Measurements from ENCODE around the gene CEP70. TPM values are rescaled to one million over a fixed set of nuclear protein-coding genes. Genes with fewer than 3 reads are reported as not detected.

CEP70 gene
- polyA plus RNA-seq, 3 donors, result 0.11 TPM; not detected in 2

GRCh38 chr3:138638641-138639040 is 44.6 kb upstream of the CEP70 start:
- no peak for TF ChIP-seq CTCF (IDR thresholded peaks at IDR 0.05)
- H4K20me1 ChIP-seq (ENCODE audit: insufficient read depth, low read length), result no peaks in the 10 kb centered on the region
- intact Hi-C loops (cut with micrococcal nuclease), result no loop called here
- peaks cover 0 to 2% (median 0%) of the 10 kb centered on the region in 3 donors for H3K27me3 Mint-ChIP-seq (ENCODE audit: low read depth in 3 of 3)
- H3K9ac ChIP-seq (ENCODE audit: insufficient read depth, low read length, poor library complexity, severe bottlenecking), result no peak overlapping the region
- H3K4me2 ChIP-seq (replicated peaks; ENCODE audit: extremely low read depth, low read length, poor library complexity, severe bottlenecking), result no peak overlapping the region
- H3K27me3 ChIP-seq (ENCODE audit: control insufficient read depth in 2 of 2, insufficient read depth in 2 of 2, low read length in 2 of 2), result no peaks in the 10 kb centered on the region
- no peak overlapping the region for H2AFZ ChIP-seq (ENCODE audit: insufficient read depth, low read depth, low read length, poor library complexity, severe bottlenecking)
- H3K4me3 Mint-ChIP-seq, result no peak overlapping the region
- H3K4me1 ChIP-seq (ENCODE audit: control insufficient read depth in 1 of 2, insufficient read depth in 2 of 2, low read length in 2 of 2), result no peaks in the 10 kb centered on the region
- H3K79me2 ChIP-seq (ENCODE audit: insufficient read depth, low read length), result no peaks in the 10 kb centered on the region
- no CpG with 5 or more reads among the region's 2 CpGs for WGBS (ENCODE audit: insufficient coverage)
- no peaks in the 10 kb centered on the region for H3K36me3 Mint-ChIP-seq
- H3K36me3 ChIP-seq (replicated peaks in 1 of 2; ENCODE audit: control insufficient read depth in 1 of 2, insufficient read depth in 2 of 2, low read length in 2 of 2), result peaks cover 0 to 1% of the 10 kb centered on the region in 2 donors
- H3K27ac ChIP-seq (ENCODE audit: low read depth in 1 of 2, low read length in 2 of 2), result no peak overlapping the region
- H3K4me1 Mint-ChIP-seq, result no peaks in the 10 kb centered on the region
- H3K9me3 ChIP-seq (replicated peaks in 1 of 2; ENCODE audit: control insufficient read depth in 1 of 2, insufficient read depth in 1 of 2, low read length in 2 of 2), result peaks cover 15 to 19% of the 10 kb centered on the region in 2 donors
- no peak for DNase-seq
- peaks cover 13 to 35% (median 25%) of the 10 kb centered on the region in 7 donors for H3K9me3 Mint-ChIP-seq
- H3K4me3 ChIP-seq (replicated peaks in 1 of 3; ENCODE audit: low read depth in 2 of 3, low read length in 3 of 3), result no peak overlapping the region
- no peak overlapping the region for H3K27ac Mint-ChIP-seq

- no peaks in the 10 kb centered on the region for H3K4me1 ChIP-seq (ENCODE audit: control insufficient read depth in 1 of 2, insufficient read depth in 2 of 2, low read length in 2 of 2)
- intact Hi-C loops (cut with micrococcal nuclease), result no loop called here
- DNase-seq, result no peak
- H3K27ac ChIP-seq (ENCODE audit: low read depth in 1 of 2, low read length in 2 of 2), result no peak overlapping the region
- WGBS (ENCODE audit: insufficient coverage), result 90% methylated on average over 5 of the region's 6 CpGs
- Mint-ChIP-seq H3K27me3 (ENCODE audit: low read depth in 3 of 3) (peaks cover 0 to 1% (median 0%) of the 10 kb centered on the region in 3 donors), H3K36me3 (peaks cover 0 to 2% of the 10 kb centered on the region in 2 donors), H3K4me3 (no peak overlapping the region), H3K4me1 (no peaks in the 10 kb centered on the region), H3K9me3 (peaks cover 0 to 4% (median 0%) of the 10 kb centered on the region in 7 donors), H3K27ac (peak overlapping the region in 1 of 7 donors; percentile 14)
- no peak overlapping the region for H3K4me2 ChIP-seq (replicated peaks; ENCODE audit: extremely low read depth, low read length, poor library complexity, severe bottlenecking)
- no peak for TF ChIP-seq CTCF (IDR thresholded peaks at IDR 0.05)
- H3K9ac ChIP-seq (ENCODE audit: insufficient read depth, low read length, poor library complexity, severe bottlenecking), result no peak overlapping the region
- no peak overlapping the region for H3K4me3 ChIP-seq (replicated peaks in 1 of 3; ENCODE audit: low read depth in 2 of 3, low read length in 3 of 3)
- H3K9me3 ChIP-seq (replicated peaks in 1 of 2; ENCODE audit: control insufficient read depth in 1 of 2, insufficient read depth in 1 of 2, low read length in 2 of 2), result no peaks in the 10 kb centered on the region
- H3K27me3 ChIP-seq (ENCODE audit: control insufficient read depth in 2 of 2, insufficient read depth in 2 of 2, low read length in 2 of 2), result no peaks in the 10 kb centered on the region
- no peaks in the 10 kb centered on the region for H3K79me2 ChIP-seq (ENCODE audit: insufficient read depth, low read length)
- no peaks in the 10 kb centered on the region for H4K20me1 ChIP-seq (ENCODE audit: insufficient read depth, low read length)
- no peak overlapping the region for H2AFZ ChIP-seq (ENCODE audit: insufficient read depth, low read depth, low read length, poor library complexity, severe bottlenecking)
- peaks cover 0 to 5% of the 10 kb centered on the region in 2 donors for H3K36me3 ChIP-seq (replicated peaks in 1 of 2; ENCODE audit: control insufficient read depth in 1 of 2, insufficient read depth in 2 of 2, low read length in 2 of 2)
These were observed 35.5 kb upstream of the CEP70 start for GRCh38 chr3:138629526-138629925.
